Measurements from ENCODE around the gene GPHB5. TPM values are rescaled to one million over a fixed set of nuclear protein-coding genes. Genes with fewer than 3 reads are reported as not detected.

Gene GPHB5
- total RNA-seq, 1 experiment from 2014 or later, result not detected

GRCh38 chr14:63283884-63284248 lies 34.9 kb downstream of the GPHB5 start:
- no TSS peak for BruUV-seq (replicated peaks)

GRCh38 chr14:63282997-63283883 lies 35.5 kb downstream of the GPHB5 start:
- ATAC-seq, result no peak
- no peak overlapping the region for H3K27ac ChIP-seq (ENCODE audit: low read length)
- ChIA-PET POLR2A (no interaction called here), CTCF (interaction anchor here (0.6 kb wide), 1 partner anchor 1484 kb away, joined by 11 read pairs; no protein-coding TSS in a partner anchor)
- no peaks in the 10 kb centered on the region for H3K36me3 ChIP-seq (ENCODE audit: control insufficient read depth, insufficient read depth, low read length)
- intact Hi-C loops (cut with micrococcal nuclease; ENCODE audit: unreplicated experiment) (no loop called here), in situ Hi-C loops (cut with HindIII; ENCODE audit: low pct_unique_long_range_greater_than_20kb, low sequenced_read_pairs) (no loop called here)
- no peaks in the 10 kb centered on the region for H3K9me3 ChIP-seq (ENCODE audit: control insufficient read depth, insufficient read depth, low read depth, low read length)
- no peaks in the 10 kb centered on the region; the same call in 1 of the 2 replicates for H3K27me3 ChIP-seq (ENCODE audit: control insufficient read depth, insufficient read depth, low read length)
- no peak for DNase-seq (ENCODE audit: low read depth, low spot score)
- no peaks in the 10 kb centered on the region for H3K4me1 ChIP-seq (ENCODE audit: control insufficient read depth, insufficient read depth, low read length)
- BruUV-seq (replicated peaks), result no TSS peak
- H3K4me3 ChIP-seq (ENCODE audit: low read depth in 2 of 2, low read length in 2 of 2), result no peak overlapping the region
- TF ChIP-seq POLR2AphosphoS5 (IDR thresholded peaks at IDR 0.05; ENCODE audit: low read depth, low read length) (no peak), TCF7L2 (IDR thresholded peaks at IDR 0.05; ENCODE audit: low read depth, low read length) (no peak), CTCF (IDR thresholded peaks at IDR 0.05) (no peak), REST (IDR thresholded peaks at IDR 0.05; ENCODE audit: insufficient read depth in 1 of 2, low read depth in 2 of 2, low read length in 1 of 2) (no peak)

More at GRCh38 chr14:63283884-63284248, 34.9 kb downstream of the GPHB5 start:
- H3K9me3 ChIP-seq (ENCODE audit: control insufficient read depth, insufficient read depth, low read depth, low read length), result no peaks in the 10 kb centered on the region
- ATAC-seq, result no peak
- no peak overlapping the region for H3K27ac ChIP-seq (ENCODE audit: low read length)
- H3K27me3 ChIP-seq (ENCODE audit: control insufficient read depth, insufficient read depth, low read length), result no peaks in the 10 kb centered on the region; the same call in 1 of the 2 replicates
- H3K4me3 ChIP-seq (ENCODE audit: low read depth in 2 of 2, low read length in 2 of 2), result no peak overlapping the region
- in situ Hi-C loops (cut with HindIII; ENCODE audit: low pct_unique_long_range_greater_than_20kb, low sequenced_read_pairs) (no loop called here), intact Hi-C loops (cut with micrococcal nuclease; ENCODE audit: unreplicated experiment) (no loop called here)
- CTCF ChIA-PET, result interaction anchor here (0.6 kb wide), 1 partner anchor 1485 kb away, joined by 11 read pairs; no protein-coding TSS in a partner anchor
- POLR2A ChIA-PET, result no interaction called here
- TF ChIP-seq TCF7L2 (IDR thresholded peaks at IDR 0.05; ENCODE audit: low read depth, low read length) (no peak), REST (IDR thresholded peaks at IDR 0.05; ENCODE audit: insufficient read depth in 1 of 2, low read depth in 2 of 2, low read length in 1 of 2) (no peak), POLR2AphosphoS5 (IDR thresholded peaks at IDR 0.05; ENCODE audit: low read depth, low read length) (no peak), CTCF (IDR thresholded peaks at IDR 0.05) (no peak), SIN3A (IDR thresholded peaks at IDR 0.05; ENCODE audit: borderline replicate concordance, insufficient read depth, low read depth, low read length) (no peak)
- DNase-seq (ENCODE audit: low read depth, low spot score), result no peak
- no peaks in the 10 kb centered on the region for H3K36me3 ChIP-seq (ENCODE audit: control insufficient read depth, insufficient read depth, low read length)
- no peaks in the 10 kb centered on the region for H3K4me1 ChIP-seq (ENCODE audit: control insufficient read depth, insufficient read depth, low read length)

Measured in Panc1 (cell line).